Mesothelial cell of epicardium (in vitro differentiated cells): ENCODE data around the gene SETBP1. TPM values are rescaled to one million over a fixed set of nuclear protein-coding genes. Genes with fewer than 3 reads are reported as not detected.

ENCODE experiments used
- DNase-seq, 2 experiments: peaks; one replicate each; pipeline ENCODE4 v3.0.0; 2021; ENCODE audit warnings: low spot score in 2 of 2; ENCODE audit not compliant: unreplicated experiment in 2 of 2
- H3K27ac Mint-ChIP-seq: 2 replicates; pipeline ENCODE4 v1.8.0; 2021; ENCODE audit warnings: mixed read lengths
- H3K27me3 Mint-ChIP-seq: 2 replicates; pipeline ENCODE4 v1.8.0; 2021; ENCODE audit warnings: low read depth, mixed read lengths
- H3K36me3 Mint-ChIP-seq: 2 replicates; pipeline ENCODE4 v1.8.0; 2021; ENCODE audit warnings: mixed read lengths
- H3K4me1 Mint-ChIP-seq: 2 replicates; pipeline ENCODE4 v1.8.0; 2021; ENCODE audit warnings: mixed read lengths
- H3K4me3 Mint-ChIP-seq: 2 replicates; pipeline ENCODE4 v1.8.0; 2021; ENCODE audit warnings: mild to moderate bottlenecking, moderate library complexity, mixed read lengths
- H3K9me3 Mint-ChIP-seq: 2 replicates; pipeline ENCODE4 v1.8.0; 2021; ENCODE audit warnings: mixed read lengths
- total RNA-seq: library from RNA; stranded (reverse); gene quantifications from 3 replicates; pipeline ENCODE4 v1.2.1, GENCODE V29; 2021
- TF ChIP-seq, protein P1 (sequence below): fragments of 200-600 bp; sonication (generic); IDR thresholded peaks from one replicate; pipeline ENCODE4 v1.5.0; 2021; ENCODE audit warnings: antibody characterized with exemption; ENCODE audit not compliant: unreplicated experiment

Gene SETBP1
- total RNA-seq, 1 donor from 2014 or later, result 47.7 TPM

DNA sequence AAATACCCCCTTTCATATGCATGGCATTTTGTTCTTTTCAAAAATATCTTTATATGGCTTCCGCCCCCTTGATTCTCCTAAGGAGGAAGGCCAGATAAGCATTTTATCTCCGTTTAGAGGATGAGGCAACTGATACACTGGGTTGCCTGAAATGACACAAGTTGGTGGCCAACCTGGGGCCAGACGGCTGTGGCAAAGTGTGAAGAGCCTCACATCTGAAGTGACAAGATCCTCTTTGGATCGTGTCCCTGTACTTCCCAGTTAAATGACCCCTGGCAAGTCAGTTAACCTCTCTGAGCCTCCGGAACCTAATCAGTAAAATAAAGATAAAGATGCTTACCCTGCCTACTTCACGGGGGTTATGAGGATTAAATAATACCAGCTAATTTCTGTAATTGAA, 4.6 kb downstream of the SETBP1 start:
- no peaks in the 10 kb centered on the region for H3K9me3 Mint-ChIP-seq
- H3K4me3 Mint-ChIP-seq, result no peak overlapping the region
- no peak overlapping the region for H3K27ac Mint-ChIP-seq
- peaks cover 3% of the 10 kb centered on the region for H3K36me3 Mint-ChIP-seq
- peaks cover 14% of the 10 kb centered on the region for H3K4me1 Mint-ChIP-seq
- TF ChIP-seq, protein P1, sequence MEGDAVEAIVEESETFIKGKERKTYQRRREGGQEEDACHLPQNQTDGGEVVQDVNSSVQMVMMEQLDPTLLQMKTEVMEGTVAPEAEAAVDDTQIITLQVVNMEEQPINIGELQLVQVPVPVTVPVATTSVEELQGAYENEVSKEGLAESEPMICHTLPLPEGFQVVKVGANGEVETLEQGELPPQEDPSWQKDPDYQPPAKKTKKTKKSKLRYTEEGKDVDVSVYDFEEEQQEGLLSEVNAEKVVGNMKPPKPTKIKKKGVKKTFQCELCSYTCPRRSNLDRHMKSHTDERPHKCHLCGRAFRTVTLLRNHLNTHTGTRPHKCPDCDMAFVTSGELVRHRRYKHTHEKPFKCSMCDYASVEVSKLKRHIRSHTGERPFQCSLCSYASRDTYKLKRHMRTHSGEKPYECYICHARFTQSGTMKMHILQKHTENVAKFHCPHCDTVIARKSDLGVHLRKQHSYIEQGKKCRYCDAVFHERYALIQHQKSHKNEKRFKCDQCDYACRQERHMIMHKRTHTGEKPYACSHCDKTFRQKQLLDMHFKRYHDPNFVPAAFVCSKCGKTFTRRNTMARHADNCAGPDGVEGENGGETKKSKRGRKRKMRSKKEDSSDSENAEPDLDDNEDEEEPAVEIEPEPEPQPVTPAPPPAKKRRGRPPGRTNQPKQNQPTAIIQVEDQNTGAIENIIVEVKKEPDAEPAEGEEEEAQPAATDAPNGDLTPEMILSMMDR, result no peak
- H3K27me3 Mint-ChIP-seq, result no peaks in the 10 kb centered on the region
- no peak for DNase-seq

- TF ChIP-seq, protein P1, result no peak
- no peak for DNase-seq
- Mint-ChIP-seq H3K27me3 (no peaks in the 10 kb centered on the region), H3K9me3 (no peaks in the 10 kb centered on the region), H3K4me3 (no peak overlapping the region), H3K4me1 (peaks cover 14% of the 10 kb centered on the region), H3K36me3 (peaks cover 4% of the 10 kb centered on the region), H3K27ac (no peak overlapping the region)
These were observed 5.5 kb downstream of the SETBP1 start for GRCh38 chr18:44686156-44686555.

DNA sequence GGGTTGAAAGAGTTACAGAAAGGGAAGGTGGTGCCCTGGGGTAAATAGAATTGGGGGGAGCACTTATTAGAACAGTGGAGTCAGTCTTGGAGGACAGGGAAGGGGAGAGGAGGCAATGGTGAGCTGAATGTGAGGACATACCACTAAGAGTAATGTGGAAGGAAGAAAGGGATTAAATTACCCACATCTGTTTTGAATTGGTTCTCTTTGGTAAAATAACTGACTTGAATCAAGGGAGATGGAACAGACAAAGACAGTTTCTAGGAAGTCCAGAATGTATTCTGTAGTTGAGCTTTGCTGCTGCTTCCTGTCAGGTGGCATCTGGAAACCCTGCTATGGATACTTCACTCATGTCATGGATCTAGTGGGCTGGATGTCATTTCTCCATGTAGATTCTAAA, 6.7 kb downstream of the SETBP1 start:
- DNase-seq, result no peak
- H3K36me3 Mint-ChIP-seq, result peaks cover 6% of the 10 kb centered on the region
- H3K4me3 Mint-ChIP-seq, result no peak overlapping the region
- no peaks in the 10 kb centered on the region for H3K9me3 Mint-ChIP-seq
- H3K4me1 Mint-ChIP-seq, result peaks cover 14% of the 10 kb centered on the region
- no peaks in the 10 kb centered on the region for H3K27me3 Mint-ChIP-seq
- peak overlapping the region; percentile 25 for H3K27ac Mint-ChIP-seq
- TF ChIP-seq, protein P1, result no peak

DNA sequence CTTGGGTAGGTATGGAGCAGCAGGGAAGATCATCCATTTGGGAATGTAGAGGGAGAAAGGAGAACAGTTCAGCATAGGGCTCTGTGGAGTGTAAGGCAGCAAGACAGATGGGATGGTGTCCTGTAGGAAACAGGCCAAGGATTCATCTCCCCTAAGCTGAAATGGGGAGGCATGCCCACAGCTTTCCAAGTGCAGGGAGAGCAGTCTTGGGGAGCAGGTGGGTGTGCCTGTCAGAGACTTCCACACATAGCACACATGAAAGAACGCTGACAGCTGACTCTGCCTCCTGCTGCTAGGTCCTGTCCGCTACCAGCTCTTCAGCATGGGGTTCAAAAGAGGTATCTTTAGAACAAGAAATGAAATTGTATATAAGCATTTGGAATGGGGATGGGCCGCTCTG, 9.0 kb downstream of the SETBP1 start:
- Mint-ChIP-seq H3K36me3 (peaks cover 11% of the 10 kb centered on the region), H3K27me3 (no peaks in the 10 kb centered on the region), H3K9me3 (no peaks in the 10 kb centered on the region), H3K27ac (no peak overlapping the region), H3K4me1 (peaks cover 17% of the 10 kb centered on the region), H3K4me3 (no peak overlapping the region)
- TF ChIP-seq, protein P1, result no peak
- no peak for DNase-seq

GRCh38 chr18:44691148-44691925, 10.6 kb downstream of the SETBP1 start:
- DNase-seq, result no peak
- no peak overlapping the region for H3K4me3 Mint-ChIP-seq
- no peak overlapping the region for H3K27ac Mint-ChIP-seq
- peaks cover 11% of the 10 kb centered on the region for H3K36me3 Mint-ChIP-seq
- TF ChIP-seq, protein P1, result no peak
- peaks cover 24% of the 10 kb centered on the region for H3K4me1 Mint-ChIP-seq
- no peaks in the 10 kb centered on the region for H3K27me3 Mint-ChIP-seq
- H3K9me3 Mint-ChIP-seq, result no peaks in the 10 kb centered on the region
